GM13977 (cell line): ENCODE data around the gene MAGI2.
"Not testable (repeated sequence)": the region's sequence is repeated elsewhere in the genome, so short reads cannot be mapped to it uniquely, and the experiment has no call there.

Source experiments
- DNase-seq: peaks from one replicate; pipeline ENCODE4 v3.0.0; 2012; ENCODE audit warnings: low spot score
- in situ Hi-C: fragments of 300-500 bp; cut with MboI; formaldehyde crosslinking; loops from one replicate; pipeline ENCODE4 v1.12.0; 2022; ENCODE audit warnings: low sequenced_read_pairs, low pct_unique_long_range_greater_than_20kb, mixed read lengths, inconsistent platforms; ENCODE audit not compliant: unreplicated experiment
- TF ChIP-seq, protein P1 (sequence below): IDR thresholded peaks from 2 replicates; pipeline ENCODE4 v1.5.1; 2012; ENCODE audit warnings: mild to moderate bottlenecking, control low read depth; ENCODE audit not compliant: insufficient read depth; ENCODE audit errors: extremely low read depth, missing control alignments

MAGI2 gene

DNA sequence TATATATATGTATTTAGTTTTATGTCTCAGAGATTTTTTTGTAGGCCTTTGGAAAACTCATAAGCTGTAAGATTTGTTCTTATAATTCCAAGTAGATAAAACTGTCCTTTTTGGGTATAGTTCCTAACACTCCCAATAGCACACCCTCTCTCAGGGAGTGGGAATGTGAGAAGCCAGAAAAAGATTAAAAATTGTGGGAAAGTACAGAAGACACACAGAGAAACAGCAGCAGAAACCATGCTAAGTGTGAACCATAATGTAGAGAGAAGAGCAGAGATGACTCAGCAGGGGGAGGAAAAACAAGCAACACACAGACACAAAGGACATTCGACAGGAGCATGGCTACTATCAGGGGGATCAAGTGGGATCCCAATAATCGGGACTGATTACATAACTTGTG lies 401.6 kb downstream of the MAGI2 start:
- TF ChIP-seq, protein P1, sequence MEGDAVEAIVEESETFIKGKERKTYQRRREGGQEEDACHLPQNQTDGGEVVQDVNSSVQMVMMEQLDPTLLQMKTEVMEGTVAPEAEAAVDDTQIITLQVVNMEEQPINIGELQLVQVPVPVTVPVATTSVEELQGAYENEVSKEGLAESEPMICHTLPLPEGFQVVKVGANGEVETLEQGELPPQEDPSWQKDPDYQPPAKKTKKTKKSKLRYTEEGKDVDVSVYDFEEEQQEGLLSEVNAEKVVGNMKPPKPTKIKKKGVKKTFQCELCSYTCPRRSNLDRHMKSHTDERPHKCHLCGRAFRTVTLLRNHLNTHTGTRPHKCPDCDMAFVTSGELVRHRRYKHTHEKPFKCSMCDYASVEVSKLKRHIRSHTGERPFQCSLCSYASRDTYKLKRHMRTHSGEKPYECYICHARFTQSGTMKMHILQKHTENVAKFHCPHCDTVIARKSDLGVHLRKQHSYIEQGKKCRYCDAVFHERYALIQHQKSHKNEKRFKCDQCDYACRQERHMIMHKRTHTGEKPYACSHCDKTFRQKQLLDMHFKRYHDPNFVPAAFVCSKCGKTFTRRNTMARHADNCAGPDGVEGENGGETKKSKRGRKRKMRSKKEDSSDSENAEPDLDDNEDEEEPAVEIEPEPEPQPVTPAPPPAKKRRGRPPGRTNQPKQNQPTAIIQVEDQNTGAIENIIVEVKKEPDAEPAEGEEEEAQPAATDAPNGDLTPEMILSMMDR = no peak
- in situ Hi-C loops = no loop called here
- DNase-seq = no peak

DNA sequence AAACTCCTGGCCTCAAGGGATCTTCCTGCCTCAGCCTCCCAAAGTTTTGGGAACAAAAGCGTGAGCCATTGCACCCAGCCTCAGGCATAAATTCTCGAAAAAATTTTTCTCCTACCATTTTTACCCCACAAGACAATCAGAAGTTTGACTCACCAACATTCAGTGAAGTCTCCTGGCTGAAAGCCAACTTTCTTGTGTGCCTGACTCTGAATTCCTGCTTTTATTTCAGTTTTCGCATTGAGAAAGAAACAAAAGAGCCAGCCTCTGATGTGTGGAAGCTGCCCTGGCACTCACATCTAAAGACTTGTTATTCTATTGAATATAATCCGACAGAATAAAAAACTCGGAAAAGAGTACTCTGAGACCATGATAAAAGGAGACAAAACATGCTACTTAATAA lies 402.9 kb downstream of the MAGI2 start:
- in situ Hi-C loops = no loop called here
- DNase-seq = no peak
- TF ChIP-seq, protein P1 = no peak

GRCh38 chr7:79046061-79046460 lies 407.4 kb downstream of the MAGI2 start:
- DNase-seq = no peak
- in situ Hi-C loops = no loop called here
- TF ChIP-seq, protein P1 = no peak

- no peak for DNase-seq
- in situ Hi-C loops = no loop called here
- TF ChIP-seq, protein P1 = no peak
These were observed 416.5 kb downstream of the MAGI2 start for GRCh38 chr7:79037001-79037400.

- TF ChIP-seq, protein P1 = no peak
- in situ Hi-C loops = no loop called here
- DNase-seq = no peak
These were observed 417.1 kb downstream of the MAGI2 start for GRCh38 chr7:79036356-79036755.

- TF ChIP-seq, protein P1 = no peak
- in situ Hi-C loops = no loop called here
- DNase-seq = no peak
These were observed 417.6 kb downstream of the MAGI2 start for GRCh38 chr7:79035858-79036257.

DNA sequence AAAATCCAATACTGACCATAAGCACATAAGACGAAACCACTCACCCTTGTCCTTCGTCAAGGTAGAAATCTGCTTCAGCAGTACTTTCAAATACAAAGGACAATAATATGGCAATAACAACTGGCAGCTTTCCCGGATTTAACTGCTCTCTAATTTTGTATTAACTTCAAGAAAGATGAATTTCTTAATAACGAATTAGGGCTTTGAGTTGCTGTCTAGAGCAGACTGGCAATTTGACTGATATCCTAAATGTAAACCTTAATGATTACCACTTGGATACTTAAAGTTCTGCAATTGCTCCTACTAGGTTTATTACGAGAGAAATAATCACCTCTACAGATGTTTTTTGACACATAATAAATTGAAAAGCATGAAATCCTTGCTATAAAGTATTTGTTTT lies 418.7 kb downstream of the MAGI2 start:
- in situ Hi-C loops = no loop called here
- no peak for DNase-seq
- TF ChIP-seq, protein P1 = no peak

- in situ Hi-C loops, DNase-seq: not testable (repeated sequence)
These were observed 433.8 kb downstream of the MAGI2 start for GRCh38 chr7:79019711-79020110.
